Naive thymus-derived CD8-positive, alpha-beta T cell (primary cell): ENCODE data around the gene FAM124A. TPM values are rescaled to one million over a fixed set of nuclear protein-coding genes. Genes with fewer than 3 reads are reported as not detected.

ENCODE experiments used
- ATAC-seq, 2 donors: fragments of 150-1000 bp; cut with Tn5 transposase in 1 of 2; sonication (Bioruptor Pico), chemical (Tn5 transposase) in 1 of 2; 1 replicate in 1 of 2; 2 replicates in 1 of 2; pipeline ENCODE4 v1.10.0; 2021; ENCODE audit warnings: mild to moderate bottlenecking in 2 of 2, moderate library complexity in 2 of 2
- POLR2A ChIA-PET: fragments of 350-600 bp; sonication (Branson Sonifier 250); formaldehyde crosslinking; loops from one replicate; lab custom pipeline; 2021; ENCODE audit warnings: antibody characterized with exemption; lab: Charles Lee
- DNase-seq, 10 donors: peaks; one replicate each; pipeline versions ENCODE4 v3.0.0 to v3.0.0-alpha.2; 2020 to 2022
- H3K27ac Mint-ChIP-seq, 10 donors: one replicate each; pipeline ENCODE4 v1.8.0; 2020 to 2022; ENCODE audit warnings: mild to moderate bottlenecking in 10 of 10, mixed read lengths in 10 of 10, moderate library complexity in 4 of 10, inconsistent platforms in 1 of 10
- H3K27me3 Mint-ChIP-seq, 5 donors: one replicate each; pipeline ENCODE4 v1.8.0; 2021 to 2022; ENCODE audit warnings: mixed read lengths in 5 of 5
- H3K36me3 Mint-ChIP-seq, 3 donors: one replicate each; pipeline ENCODE4 v1.8.0; 2020 to 2022; ENCODE audit warnings: mixed read lengths in 3 of 3, mild to moderate bottlenecking in 2 of 3, inconsistent platforms in 1 of 3
- H3K4me1 Mint-ChIP-seq, 4 donors: one replicate each; pipeline ENCODE4 v1.8.0; 2021 to 2022; ENCODE audit warnings: mixed read lengths in 4 of 4
- H3K4me3 Mint-ChIP-seq, 10 donors: one replicate each; pipeline ENCODE4 v1.8.0; 2020 to 2022; ENCODE audit warnings: mild to moderate bottlenecking in 10 of 10, mixed read lengths in 10 of 10, moderate library complexity in 6 of 10, inconsistent platforms in 1 of 10
- H3K9me3 Mint-ChIP-seq, 9 donors: one replicate each; pipeline ENCODE4 v1.8.0; 2020 to 2022; ENCODE audit warnings: mixed read lengths in 9 of 9, mild to moderate bottlenecking in 3 of 9, inconsistent platforms in 1 of 9, moderate library complexity in 1 of 9
- polyA plus RNA-seq, 3 donors: library from polyadenylated mRNA; unstranded; fragments of 300-500 nt; fragmentation: Illumina TruSeq; gene quantifications; one replicate each; pipeline ENCODE4 v1.2.3, GENCODE V29; 2021
- total RNA-seq, 8 experiments: library from RNA in 2 of 8; stranded (reverse) in 2 of 8; gene quantifications; one replicate each; pipeline ENCODE4 v1.2.3 and lab custom pipeline; 2021 to 2026

FAM124A gene, protein sequence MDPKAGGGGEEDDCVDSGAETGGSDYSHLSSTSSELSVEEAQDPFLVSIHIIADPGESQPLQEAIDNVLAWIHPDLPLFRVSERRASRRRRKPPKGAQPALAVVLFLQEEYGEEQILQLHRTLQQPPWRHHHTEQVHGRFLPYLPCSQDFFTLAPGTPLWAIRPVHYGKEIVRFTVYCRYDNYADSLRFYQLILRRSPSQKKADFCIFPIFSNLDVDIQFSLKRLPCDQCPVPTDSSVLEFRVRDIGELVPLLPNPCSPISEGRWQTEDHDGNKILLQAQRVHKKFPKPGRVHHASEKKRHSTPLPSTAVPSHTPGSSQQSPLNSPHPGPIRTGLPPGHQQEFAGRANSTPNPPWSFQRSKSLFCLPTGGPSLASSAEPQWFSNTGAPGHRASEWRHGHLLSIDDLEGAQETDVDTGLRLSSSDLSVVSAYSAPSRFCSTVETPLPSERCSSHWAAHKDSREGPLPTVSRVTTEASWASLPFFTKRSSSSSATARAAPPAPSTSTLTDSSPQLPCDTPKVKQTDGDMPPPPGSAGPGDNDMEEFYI
- total RNA-seq (not detected), polyA plus RNA-seq (under 1 TPM in 1 of 3 donors, not detected in 2; 0.07 TPM), total RNA-seq (lab: John Stamatoyannopoulos, UW) (0 to 0.59 (median 0.24) reads per million in 6 experiments)

GRCh38 chr13:51222037-51222685, at the start of gene FAM124A:
Gene FAM124A, plus strand, starts transcription at chr13:51222398. Its CDS starts 104 bp downstream, at chr13:51222502.
- Mint-ChIP-seq H3K36me3 (no peaks in the 10 kb centered on the region), H3K4me3 (peak within 1 kb of the TSS; percentile 60 to 83 (median 72)), H3K4me1 (peaks cover 0 to 6% (median 1%) of the 10 kb centered on the region in 4 donors), H3K9me3 (no peaks in the 10 kb centered on the region), H3K27me3 (peaks cover 18 to 64% (median 50%) of the 10 kb centered on the region in 5 donors), H3K27ac (no peak within 1 kb of the TSS)
- DNase-seq: peak in 7 of 10 donors; percentile 0 to 33 (median 20)
- ATAC-seq: peak; percentile 75 to 85
- POLR2A ChIA-PET: no interaction called here

- Mint-ChIP-seq H3K4me3 (no peak overlapping the region), H3K36me3 (no peaks in the 10 kb centered on the region), H3K4me1 (no peaks in the 10 kb centered on the region), H3K9me3 (peaks cover 0 to 13% (median 0%) of the 10 kb centered on the region in 9 donors), H3K27me3 (peaks cover 7 to 33% (median 12%) of the 10 kb centered on the region in 5 donors), H3K27ac (no peak overlapping the region)
- ATAC-seq: no peak
- DNase-seq: no peak
- POLR2A ChIA-PET: no interaction called here
Measured at GRCh38 chr13:51175021-51175420, 47.2 kb upstream of the FAM124A start.

DNA sequence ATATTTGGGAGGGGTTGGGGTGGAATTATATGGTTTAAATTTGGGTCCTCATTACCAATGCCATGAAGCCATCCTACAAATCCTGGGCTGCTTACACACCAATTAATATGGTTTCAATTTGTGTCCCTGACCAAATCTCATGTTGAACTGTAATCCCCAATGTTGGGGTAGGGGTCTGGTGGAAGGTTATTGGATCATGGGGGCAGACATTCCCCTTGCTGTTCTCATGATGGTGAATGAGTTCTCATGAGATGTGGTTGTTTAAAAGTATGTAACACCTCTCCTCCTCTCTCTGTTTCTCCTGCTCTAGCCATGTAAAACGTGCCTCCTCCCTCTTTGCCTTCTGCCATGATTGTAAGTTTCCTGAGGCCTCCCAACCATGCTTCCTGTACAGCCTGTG, 46.6 kb upstream of the FAM124A start:
- ATAC-seq: no peak
- Mint-ChIP-seq H3K27ac (no peak overlapping the region), H3K36me3 (no peaks in the 10 kb centered on the region), H3K4me3 (no peak overlapping the region), H3K4me1 (no peaks in the 10 kb centered on the region), H3K9me3 (peaks cover 0 to 13% (median 0%) of the 10 kb centered on the region in 9 donors), H3K27me3 (peaks cover 8 to 31% (median 12%) of the 10 kb centered on the region in 5 donors)
- no peak for DNase-seq
- POLR2A ChIA-PET: no interaction called here

DNA sequence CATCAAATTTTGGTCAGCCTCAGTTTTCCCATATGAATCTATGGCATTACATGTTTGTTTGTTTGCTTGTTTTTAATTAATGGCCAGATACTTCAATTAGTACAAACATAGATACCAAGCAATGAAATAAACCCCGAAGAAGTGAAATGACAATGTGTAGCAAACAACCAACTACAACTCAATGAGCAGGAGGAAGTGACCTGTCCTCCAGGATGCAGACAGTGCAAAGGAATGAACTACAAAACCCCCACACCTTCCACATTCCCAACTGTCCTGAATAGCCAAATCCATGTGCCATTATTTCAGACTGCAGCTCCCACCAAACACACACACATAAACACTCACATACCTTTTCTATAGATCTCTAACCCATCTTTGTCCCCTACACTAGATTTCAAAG, 45.0 kb upstream of the FAM124A start:
- Mint-ChIP-seq H3K4me3 (no peak overlapping the region), H3K27me3 (peaks cover 5 to 26% (median 11%) of the 10 kb centered on the region in 5 donors), H3K36me3 (no peaks in the 10 kb centered on the region), H3K4me1 (no peaks in the 10 kb centered on the region), H3K27ac (no peak overlapping the region), H3K9me3 (peaks cover 0 to 13% (median 0%) of the 10 kb centered on the region in 9 donors)
- no peak for ATAC-seq
- DNase-seq: no peak
- POLR2A ChIA-PET: no interaction called here

DNA sequence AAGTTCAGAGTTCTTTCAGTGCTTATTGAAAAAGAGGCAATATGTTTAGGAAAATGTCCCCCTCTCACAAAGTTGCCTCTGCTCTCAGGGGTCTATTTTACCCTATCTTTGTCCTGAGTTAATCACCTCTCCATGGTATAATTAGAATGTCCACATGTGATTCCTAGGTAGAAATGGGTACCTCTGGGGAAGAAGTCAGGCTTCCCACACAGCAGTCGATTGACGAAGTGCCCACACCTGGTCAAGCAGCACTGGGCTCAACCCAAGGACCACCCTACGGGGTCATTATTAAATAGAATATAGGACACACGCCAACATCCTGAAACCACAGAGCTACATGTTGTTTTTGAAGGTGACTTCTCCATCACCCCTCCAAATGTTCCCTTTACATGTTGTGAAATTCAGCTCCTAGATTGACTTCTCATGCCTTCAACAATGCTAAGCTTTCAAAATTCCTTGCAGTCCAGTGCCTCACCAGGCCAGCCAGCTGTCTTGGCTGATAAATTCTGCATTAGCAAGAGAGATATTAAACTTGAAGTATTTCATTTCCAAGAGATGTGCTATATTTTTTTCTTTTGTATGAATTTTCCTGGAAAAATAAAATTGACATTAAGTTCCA, 43.6 kb upstream of the FAM124A start:
- ATAC-seq: no peak
- H3K4me1 Mint-ChIP-seq: no peaks in the 10 kb centered on the region
- no peak overlapping the region for H3K27ac Mint-ChIP-seq
- POLR2A ChIA-PET: no interaction called here
- no peak overlapping the region for H3K4me3 Mint-ChIP-seq
- H3K9me3 Mint-ChIP-seq: peaks cover 0 to 13% (median 0%) of the 10 kb centered on the region in 9 donors
- H3K27me3 Mint-ChIP-seq: peaks cover 5 to 26% (median 13%) of the 10 kb centered on the region in 5 donors
- DNase-seq: no peak
- no peaks in the 10 kb centered on the region for H3K36me3 Mint-ChIP-seq

GRCh38 chr13:51179432-51179971, 42.7 kb upstream of the FAM124A start:
- Mint-ChIP-seq H3K4me3 (no peak overlapping the region), H3K4me1 (no peaks in the 10 kb centered on the region), H3K27ac (no peak overlapping the region), H3K9me3 (peaks cover 0 to 13% (median 0%) of the 10 kb centered on the region in 9 donors), H3K36me3 (no peaks in the 10 kb centered on the region), H3K27me3 (peaks cover 5 to 29% (median 21%) of the 10 kb centered on the region in 5 donors)
- ATAC-seq: no peak
- POLR2A ChIA-PET: no interaction called here
- DNase-seq: no peak

DNA sequence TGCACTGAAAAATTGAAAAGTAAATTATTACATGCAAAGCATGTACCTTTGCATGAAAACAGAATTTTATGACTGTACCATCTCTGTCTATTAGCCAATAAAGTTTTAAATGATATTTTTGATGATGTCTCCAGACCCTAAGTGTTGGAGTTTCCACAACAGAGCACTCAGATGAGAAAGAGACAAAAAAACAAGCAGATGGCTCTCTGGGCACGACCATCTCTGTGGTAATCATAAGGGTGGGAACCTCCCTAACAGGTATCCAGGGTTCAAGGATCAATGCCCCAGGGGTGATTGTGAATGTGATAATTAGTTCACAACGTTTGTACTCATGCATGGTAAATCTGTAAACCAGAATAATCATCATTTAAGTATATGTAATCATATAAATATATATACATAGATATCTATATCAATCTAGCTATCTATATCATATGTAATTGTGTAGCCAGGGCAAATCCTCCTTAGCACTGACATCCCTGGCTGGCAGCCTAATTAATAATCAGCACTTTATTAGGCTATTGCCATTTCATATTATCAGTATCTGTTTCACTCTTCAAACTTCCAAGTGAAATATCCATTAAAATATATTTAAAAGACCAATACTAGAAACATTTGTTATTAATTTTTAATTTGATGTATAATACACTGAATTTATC, 41.2 kb upstream of the FAM124A start:
- no peak overlapping the region for H3K4me3 Mint-ChIP-seq
- H3K4me1 Mint-ChIP-seq: no peaks in the 10 kb centered on the region
- peaks cover 0 to 6% (median 0%) of the 10 kb centered on the region in 9 donors for H3K9me3 Mint-ChIP-seq
- H3K27ac Mint-ChIP-seq: no peak overlapping the region
- peaks cover 5 to 31% (median 21%) of the 10 kb centered on the region in 5 donors for H3K27me3 Mint-ChIP-seq
- H3K36me3 Mint-ChIP-seq: no peaks in the 10 kb centered on the region
- no peak for ATAC-seq
- POLR2A ChIA-PET: no interaction called here
- DNase-seq: no peak

GRCh38 chr13:51181786-51182383, 40.3 kb upstream of the FAM124A start:
- peaks cover 0 to under 1% (median 0%) of the 10 kb centered on the region in 9 donors for H3K9me3 Mint-ChIP-seq
- H3K27me3 Mint-ChIP-seq: peaks cover 4 to 33% (median 21%) of the 10 kb centered on the region in 5 donors

DNA sequence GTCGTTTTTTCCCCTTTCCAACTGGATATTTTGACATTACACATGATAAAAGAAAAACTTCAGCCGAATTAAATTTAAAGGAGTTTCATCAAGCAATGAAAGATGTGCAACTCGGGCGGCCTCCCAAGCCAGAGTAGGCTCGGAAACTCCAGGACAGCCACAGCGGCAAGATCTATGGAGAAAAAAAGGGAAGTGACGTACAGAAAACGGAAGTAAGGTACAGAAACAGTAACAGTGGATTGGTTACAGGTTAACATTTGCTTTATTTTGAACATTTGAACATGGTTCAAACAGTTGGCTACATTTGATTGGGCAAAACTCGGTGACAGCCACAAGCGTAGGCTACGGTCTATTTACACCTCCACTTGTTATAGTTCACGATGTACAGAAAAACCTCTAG, 30.5 kb upstream of the FAM124A start:
- DNase-seq: no peak
- H3K4me1 Mint-ChIP-seq: no peaks in the 10 kb centered on the region

More at GRCh38 chr13:51181786-51182383, 40.3 kb upstream of the FAM124A start:
- H3K36me3 Mint-ChIP-seq: no peaks in the 10 kb centered on the region
- ATAC-seq: no peak
- no peak for DNase-seq
- H3K4me3 Mint-ChIP-seq: no peak overlapping the region
- H3K27ac Mint-ChIP-seq: no peak overlapping the region
- POLR2A ChIA-PET: no interaction called here
- no peaks in the 10 kb centered on the region for H3K4me1 Mint-ChIP-seq

DNA sequence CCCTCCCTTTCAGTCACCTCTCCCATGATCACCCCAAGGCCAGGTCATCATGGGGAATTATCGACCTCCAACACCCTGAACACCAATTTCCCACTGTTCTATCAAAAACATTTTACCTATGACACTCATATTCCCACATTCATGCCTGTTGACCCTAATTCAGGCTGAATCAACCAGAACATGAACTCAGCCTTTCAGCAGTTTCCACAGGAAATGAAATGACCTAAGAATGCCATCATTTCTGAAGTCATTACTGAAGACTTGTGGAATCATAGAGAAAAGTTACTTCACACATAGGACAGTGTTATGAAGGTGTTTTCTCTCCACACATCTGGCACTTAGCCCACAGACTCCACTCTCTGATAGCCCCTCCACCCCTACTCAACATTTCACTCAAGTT, 29.9 kb upstream of the FAM124A start:
- no peaks in the 10 kb centered on the region for H3K36me3 Mint-ChIP-seq
- no peaks in the 10 kb centered on the region for H3K4me1 Mint-ChIP-seq
- ATAC-seq (no peak), DNase-seq (no peak)
- H3K27me3 Mint-ChIP-seq: peaks cover 4 to 15% (median 12%) of the 10 kb centered on the region in 5 donors
- H3K4me3 Mint-ChIP-seq: no peak overlapping the region
- no peak overlapping the region for H3K27ac Mint-ChIP-seq
- POLR2A ChIA-PET: no interaction called here
- H3K9me3 Mint-ChIP-seq: no peaks in the 10 kb centered on the region

More for the DNA sequence above, 30.5 kb upstream of the FAM124A start:
- no peaks in the 10 kb centered on the region for H3K36me3 Mint-ChIP-seq
- no peaks in the 10 kb centered on the region for H3K9me3 Mint-ChIP-seq
- no peak overlapping the region for H3K4me3 Mint-ChIP-seq
- H3K27me3 Mint-ChIP-seq: peaks cover 7 to 15% (median 12%) of the 10 kb centered on the region in 5 donors
- H3K27ac Mint-ChIP-seq: no peak overlapping the region
- no peak for ATAC-seq
- POLR2A ChIA-PET: no interaction called here

DNA sequence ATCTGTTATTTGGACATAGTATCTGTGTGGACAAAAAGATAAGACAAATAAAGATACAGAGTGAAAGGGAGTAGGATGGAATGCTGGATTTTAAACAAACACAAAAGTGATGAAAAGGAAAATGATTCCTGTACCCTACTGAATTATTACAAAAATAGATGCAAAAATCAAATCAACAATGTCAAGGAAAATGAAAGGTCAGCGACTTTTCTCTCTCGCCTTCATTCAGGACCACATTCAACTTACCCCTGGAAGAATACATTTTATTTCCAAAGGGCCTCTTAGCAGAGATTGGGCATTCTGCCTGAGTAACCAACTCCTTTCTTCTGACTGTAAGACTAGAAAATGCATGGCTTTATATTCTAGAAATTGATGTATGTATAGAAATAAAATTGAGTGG, 28.8 kb upstream of the FAM124A start:
- Mint-ChIP-seq H3K4me3 (no peak overlapping the region), H3K9me3 (peaks cover 0 to 2% (median 0%) of the 10 kb centered on the region in 9 donors), H3K36me3 (no peaks in the 10 kb centered on the region), H3K4me1 (no peaks in the 10 kb centered on the region), H3K27ac (no peak overlapping the region), H3K27me3 (peaks cover 4 to 13% (median 12%) of the 10 kb centered on the region in 5 donors)
- DNase-seq (no peak), ATAC-seq (no peak)
- POLR2A ChIA-PET: no interaction called here
